Activated B cell treated with CpG ODN at 0.5 μM for 24 hours (primary cell): ENCODE measurements around the gene MORN4. TPM values are rescaled to one million over a fixed set of nuclear protein-coding genes. Genes with fewer than 3 reads are reported as not detected.

Source experiments
- ATAC-seq: fragments of 200-7000 bp; cut with Tn5 transposase; one replicate; pipeline ENCODE4 v1.10.0; 2021; ENCODE audit warnings: low read depth, mild to moderate bottlenecking, moderate library complexity
- CTCF ChIA-PET: fragments of 350-600 bp; sonication (Branson Sonifier 250); formaldehyde crosslinking; loops from one replicate; lab custom pipeline; 2021; ENCODE audit warnings: antibody characterized with exemption; lab: Charles Lee
- POLR2A ChIA-PET: fragments of 350-600 bp; sonication (Branson Sonifier 250); formaldehyde crosslinking; loops from one replicate; lab custom pipeline; 2021; ENCODE audit warnings: antibody characterized with exemption; lab: Charles Lee
- DNase-seq: peaks from one replicate; pipeline ENCODE4 v3.0.0; 2022
- H3K27ac Mint-ChIP-seq: one replicate; pipeline ENCODE4 v1.8.0; 2020; ENCODE audit warnings: mixed read lengths
- H3K27me3 Mint-ChIP-seq: one replicate; pipeline ENCODE4 v1.8.0; 2021; ENCODE audit warnings: mixed read lengths
- H3K36me3 Mint-ChIP-seq: one replicate; pipeline ENCODE4 v1.8.0; 2021; ENCODE audit warnings: low read depth, mixed read lengths
- H3K4me1 Mint-ChIP-seq: one replicate; pipeline ENCODE4 v1.8.0; 2021; ENCODE audit warnings: mixed read lengths
- H3K4me3 Mint-ChIP-seq: one replicate; pipeline ENCODE4 v1.8.0; 2020; ENCODE audit warnings: mild to moderate bottlenecking, mixed read lengths
- H3K9me3 Mint-ChIP-seq: one replicate; pipeline ENCODE4 v1.8.0; 2020; ENCODE audit warnings: mixed read lengths
- intact Hi-C: fragments of 100-400 bp; cut with micrococcal nuclease; formaldehyde crosslinking; loops from one replicate; pipeline ENCODE4 v1.15.1; 2024
- total RNA-seq: library from RNA; stranded (reverse); gene quantifications from 2 replicates; pipeline ENCODE4 v1.2.3, GENCODE V29; 2022
- TF ChIP-seq, protein P1 (sequence below): fragments of 200-600 bp; IDR thresholded peaks from one replicate; pipeline ENCODE4 v1.8.0; 2022; ENCODE audit warnings: antibody characterized with exemption, mild to moderate bottlenecking

Gene MORN4
- 1.5 and 2.9 TPM in 2 replicates for total RNA-seq

DNA sequence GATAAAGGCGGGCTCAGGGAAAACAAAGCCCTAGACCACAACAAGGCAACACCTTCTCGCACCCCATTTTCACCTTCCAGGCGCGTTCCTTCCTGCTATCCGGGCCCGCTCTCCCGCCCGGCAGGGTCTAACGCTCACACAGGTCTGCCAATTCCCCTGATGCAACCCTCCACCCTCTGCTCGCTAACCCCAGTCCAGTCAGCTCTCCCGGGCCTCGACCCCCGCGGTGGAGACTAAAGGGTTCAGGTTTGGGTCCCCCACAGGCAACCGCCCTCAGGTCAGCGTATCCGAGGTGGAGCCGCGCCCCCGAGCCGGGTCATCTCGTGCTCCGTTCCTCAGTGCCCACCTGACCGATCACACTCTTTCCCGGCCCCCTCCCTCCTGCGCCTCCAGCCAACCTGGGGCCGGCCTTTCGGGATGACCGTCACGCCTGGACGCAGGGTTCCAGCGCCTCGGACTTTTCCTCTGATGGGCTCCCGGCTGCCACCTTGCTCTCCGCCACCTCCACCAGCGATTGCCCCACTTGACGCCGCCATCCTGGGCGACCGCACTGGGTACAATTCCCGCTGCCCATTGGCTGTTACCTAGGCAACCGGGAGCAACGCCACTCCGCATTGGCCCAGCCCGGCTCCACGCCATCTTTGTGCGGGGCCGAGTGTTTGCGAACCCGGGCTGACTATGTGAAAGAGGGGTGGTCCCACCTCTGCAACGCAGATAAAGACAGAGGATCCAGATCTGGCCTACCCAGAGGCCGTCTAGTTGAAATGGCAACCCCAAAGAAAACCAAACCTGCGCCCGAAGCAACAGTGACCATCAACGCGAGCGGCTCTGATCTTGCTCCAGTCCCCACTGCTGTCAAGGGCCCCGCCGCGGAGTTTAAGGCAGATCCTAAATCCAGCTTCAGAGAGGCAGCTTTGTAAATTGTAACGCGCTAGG is at the start of gene MORN4:
Gene MORN4, minus strand, starts transcription at position 552 of the 936 bp plus-strand sequence. CDS start 13,847 bp downstream, outside the sequence.
- TF ChIP-seq, protein P1, sequence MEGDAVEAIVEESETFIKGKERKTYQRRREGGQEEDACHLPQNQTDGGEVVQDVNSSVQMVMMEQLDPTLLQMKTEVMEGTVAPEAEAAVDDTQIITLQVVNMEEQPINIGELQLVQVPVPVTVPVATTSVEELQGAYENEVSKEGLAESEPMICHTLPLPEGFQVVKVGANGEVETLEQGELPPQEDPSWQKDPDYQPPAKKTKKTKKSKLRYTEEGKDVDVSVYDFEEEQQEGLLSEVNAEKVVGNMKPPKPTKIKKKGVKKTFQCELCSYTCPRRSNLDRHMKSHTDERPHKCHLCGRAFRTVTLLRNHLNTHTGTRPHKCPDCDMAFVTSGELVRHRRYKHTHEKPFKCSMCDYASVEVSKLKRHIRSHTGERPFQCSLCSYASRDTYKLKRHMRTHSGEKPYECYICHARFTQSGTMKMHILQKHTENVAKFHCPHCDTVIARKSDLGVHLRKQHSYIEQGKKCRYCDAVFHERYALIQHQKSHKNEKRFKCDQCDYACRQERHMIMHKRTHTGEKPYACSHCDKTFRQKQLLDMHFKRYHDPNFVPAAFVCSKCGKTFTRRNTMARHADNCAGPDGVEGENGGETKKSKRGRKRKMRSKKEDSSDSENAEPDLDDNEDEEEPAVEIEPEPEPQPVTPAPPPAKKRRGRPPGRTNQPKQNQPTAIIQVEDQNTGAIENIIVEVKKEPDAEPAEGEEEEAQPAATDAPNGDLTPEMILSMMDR: no peak
- Mint-ChIP-seq H3K4me3 (peak within 1 kb of the TSS; percentile 100), H3K36me3 (peaks cover 5% of the 10 kb centered on the region), H3K27me3 (no peaks in the 10 kb centered on the region), H3K9me3 (no peaks in the 10 kb centered on the region), H3K4me1 (peaks cover 16% of the 10 kb centered on the region), H3K27ac (peak within 1 kb of the TSS; percentile 83)
- ATAC-seq: peak; percentile 99
- intact Hi-C loops: loop anchor here (1.0 to 5.0 kb wide), 6 partner anchors 54 to 814 kb away; partner anchors contain the start of genes AVPI1, EXOSC1, HPS1 and MMS19
- DNase-seq: peak; percentile 84
- ChIA-PET CTCF (no interaction called here), POLR2A (interaction anchor here (1.1 kb wide), 1 partner anchor 8 kb away, joined by 3 read pairs; no protein-coding TSS in a partner anchor)

- intact Hi-C loops: no loop called here
- ChIA-PET CTCF (interaction anchor here (1.8 kb wide), 1 partner anchor 27 kb away, joined by 5 read pairs; no protein-coding TSS in a partner anchor), POLR2A (no interaction called here)
- no peaks in the 10 kb centered on the region for H3K36me3 Mint-ChIP-seq
- no peaks in the 10 kb centered on the region for H3K27me3 Mint-ChIP-seq
- no peak overlapping the region for H3K4me3 Mint-ChIP-seq
- H3K4me1 Mint-ChIP-seq: peaks cover 11% of the 10 kb centered on the region
- H3K27ac Mint-ChIP-seq: no peak overlapping the region
- DNase-seq (no peak), ATAC-seq (no peak)
- TF ChIP-seq, protein P1: no peak
- no peaks in the 10 kb centered on the region for H3K9me3 Mint-ChIP-seq
Observed at GRCh38 chr10:97682042-97682441, 48.7 kb upstream of the MORN4 start.

DNA sequence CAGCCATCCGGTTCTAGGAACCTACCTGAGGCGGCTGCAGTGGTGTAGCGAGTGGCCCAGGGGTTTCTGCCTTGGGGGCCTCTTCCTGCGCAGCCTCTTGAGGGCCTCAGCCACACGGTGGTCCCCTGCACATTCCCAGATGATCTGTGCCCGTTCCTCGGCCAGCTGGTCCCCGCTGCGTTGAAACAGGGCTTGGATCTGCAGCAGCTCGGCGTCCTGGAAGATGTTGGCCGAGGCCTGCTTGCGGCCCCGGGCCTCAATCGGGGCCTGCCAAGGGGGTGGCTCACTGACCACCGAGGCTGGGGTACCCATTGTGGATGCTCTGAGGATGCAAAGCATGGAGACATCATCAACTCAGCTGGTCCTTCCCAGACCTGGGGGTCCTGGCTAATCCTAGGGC is 46.3 kb upstream of the MORN4 start:
- Mint-ChIP-seq H3K4me1 (peaks cover 13% of the 10 kb centered on the region), H3K4me3 (no peak overlapping the region), H3K9me3 (no peaks in the 10 kb centered on the region), H3K27me3 (no peaks in the 10 kb centered on the region), H3K27ac (no peak overlapping the region), H3K36me3 (peaks cover 11% of the 10 kb centered on the region)
- TF ChIP-seq, protein P1: no peak
- CTCF ChIA-PET: interaction anchor here (0.7 to 8.1 kb wide), 2 partner anchors 47 to 52 kb away, joined by 3 to 86 read pairs; no protein-coding TSS in a partner anchor
- DNase-seq (no peak), ATAC-seq (no peak)
- intact Hi-C loops: no loop called here
- POLR2A ChIA-PET: interaction anchor here (0.6 kb wide), 3 partner anchors 12 to 365 kb away, joined by 3 to 6 read pairs (median 3); no protein-coding TSS in a partner anchor

- TF ChIP-seq, protein P1: peak; percentile 83
- peak overlapping the region; percentile 50 for H3K27ac Mint-ChIP-seq
- POLR2A ChIA-PET: interaction anchor here (1.0 kb wide), 2 partner anchors 10 to 60 kb away, joined by 3 read pairs; partner anchors contain the start of gene ZFYVE27
- ATAC-seq (peak; percentile 89), DNase-seq (no peak)
- no peaks in the 10 kb centered on the region for H3K9me3 Mint-ChIP-seq
- no peaks in the 10 kb centered on the region for H3K27me3 Mint-ChIP-seq
- intact Hi-C loops: loop anchor here (1.0 to 2.0 kb wide), 6 partner anchors 10 to 192 kb away; partner anchors contain the start of genes ANKRD2, AVPI1 and ZFYVE27
- H3K36me3 Mint-ChIP-seq: peaks cover 30% of the 10 kb centered on the region
- H3K4me3 Mint-ChIP-seq: no peak overlapping the region
- CTCF ChIA-PET: interaction anchor here (0.8 to 8.1 kb wide), 12 partner anchors 10 to 364 kb away, joined by 3 to 86 read pairs (median 6); partner anchors contain the start of genes ANKRD2, AVPI1 and ZFYVE27
- H3K4me1 Mint-ChIP-seq: peaks cover 13% of the 10 kb centered on the region
Observed at GRCh38 chr10:97676770-97677581, 43.7 kb upstream of the MORN4 start.
